GM12892 (cell line): ENCODE measurements around the gene ANXA10.

ENCODE experiments used
- POLR2A ChIP-seq: IDR thresholded peaks from 2 replicates; pipeline ENCODE4 v1.6.1; 2011; ENCODE audit warnings: low read depth, low read length, control low read depth
- TAF1 ChIP-seq: IDR thresholded peaks from 2 replicates; pipeline ENCODE4 v1.6.1; 2011; ENCODE audit warnings: low read depth, mild to moderate bottlenecking, control low read depth, low read length, borderline replicate concordance

DNA sequence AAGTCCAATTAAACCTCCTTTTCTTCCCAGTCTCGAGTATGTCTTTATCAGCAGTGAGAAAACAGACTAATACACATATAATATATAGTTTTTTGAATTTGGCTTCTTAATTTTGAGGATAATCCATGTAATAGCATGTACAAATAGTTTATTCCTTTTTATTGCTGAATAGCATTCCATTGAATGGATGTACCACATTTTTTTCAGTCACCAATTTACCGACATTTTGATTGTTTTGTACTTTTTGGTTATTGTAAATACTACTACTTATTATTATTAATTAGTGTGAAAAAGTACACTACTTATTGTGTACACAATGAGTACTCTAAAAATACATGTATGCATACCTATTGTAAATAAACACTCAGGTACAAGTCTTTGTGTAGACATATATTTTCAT, 42.3 kb upstream of the ANXA10 start:
- no peak for TF ChIP-seq POLR2A
- no peak for TF ChIP-seq TAF1
